Astrocyte (in vitro differentiated cells and primary cell): Measurements from ENCODE around the gene NDST3. TPM values are rescaled to one million over a fixed set of nuclear protein-coding genes. Genes with fewer than 3 reads are reported as not detected.
A peak's percentile ranks its signal among the peaks of the same experiment; 100 is the strongest.

ENCODE experiments used
- DNase-seq: peaks from one replicate; pipeline ENCODE4 v3.0.0-alpha.2; 2010; ENCODE audit warnings: low read depth
- FAIRE-seq: peaks from 2 replicates; lab custom pipeline; 2011; peaks lifted over from hg19 to GRCh38; lab: Jason Lieb, UNC
- H2AFZ ChIP-seq: 2 replicates; pipeline ENCODE4 v1.6.0; 2012; ENCODE audit warnings: low read depth, low read length, inconsistent platforms
- H3K27ac ChIP-seq: 2 replicates; pipeline ENCODE4 v1.5.1; 2011; ENCODE audit warnings: low read depth, low read length, inconsistent platforms
- H3K27me3 ChIP-seq: 2 replicates; pipeline ENCODE4 v1.6.0; 2011; ENCODE audit warnings: low read length, inconsistent platforms; ENCODE audit not compliant: insufficient read depth
- H3K36me3 ChIP-seq: 2 replicates; pipeline ENCODE4 v1.5.1; 2011; ENCODE audit warnings: low read length, inconsistent platforms; ENCODE audit not compliant: insufficient read depth
- H3K4me1 ChIP-seq: 2 replicates; pipeline ENCODE4 v1.5.1; 2011; ENCODE audit warnings: low read length, inconsistent platforms; ENCODE audit not compliant: insufficient read depth
- H3K4me2 ChIP-seq: 2 replicates; pipeline ENCODE4 v1.6.0; 2012; ENCODE audit warnings: low read length, inconsistent platforms
- H3K4me3 ChIP-seq: 2 replicates; pipeline ENCODE4 v1.5.1; 2011; ENCODE audit warnings: low read depth, mild to moderate bottlenecking, low read length, inconsistent platforms; ENCODE audit not compliant: insufficient read depth
- H3K79me2 ChIP-seq: 2 replicates; pipeline ENCODE4 v1.6.0; 2012; ENCODE audit warnings: mild to moderate bottlenecking, low read length, inconsistent platforms; ENCODE audit not compliant: insufficient read depth
- H3K9ac ChIP-seq: 2 replicates; pipeline ENCODE4 v1.6.0; 2012; ENCODE audit warnings: mild to moderate bottlenecking, low read length, inconsistent platforms
- H3K9me3 ChIP-seq: 2 replicates; pipeline ENCODE4 v1.5.1; 2012; ENCODE audit warnings: low read depth, mild to moderate bottlenecking, low read length, inconsistent platforms; ENCODE audit not compliant: insufficient read depth
- H4K20me1 ChIP-seq: 2 replicates; pipeline ENCODE4 v1.6.0; 2012; ENCODE audit warnings: low read length, inconsistent platforms; ENCODE audit not compliant: insufficient read depth
- H3K27ac Mint-ChIP-seq: one replicate; pipeline ENCODE4 v1.8.0; 2021; ENCODE audit warnings: mild to moderate bottlenecking, mixed read lengths; ENCODE audit not compliant: unreplicated experiment
- H3K27me3 Mint-ChIP-seq: one replicate; pipeline ENCODE4 v1.8.0; 2021; ENCODE audit warnings: low read depth, mixed read lengths; ENCODE audit not compliant: unreplicated experiment
- H3K36me3 Mint-ChIP-seq: one replicate; pipeline ENCODE4 v1.8.0; 2021; ENCODE audit warnings: low read depth, mixed read lengths; ENCODE audit not compliant: unreplicated experiment
- H3K4me1 Mint-ChIP-seq: one replicate; pipeline ENCODE4 v1.8.0; 2021; ENCODE audit warnings: low read depth, mixed read lengths; ENCODE audit not compliant: unreplicated experiment
- H3K4me3 Mint-ChIP-seq: one replicate; pipeline ENCODE4 v1.8.0; 2021; ENCODE audit warnings: mild to moderate bottlenecking, moderate library complexity, mixed read lengths; ENCODE audit not compliant: unreplicated experiment
- H3K9me3 Mint-ChIP-seq: one replicate; pipeline ENCODE4 v1.8.0; 2021; ENCODE audit warnings: mild to moderate bottlenecking, mixed read lengths; ENCODE audit not compliant: unreplicated experiment
- CTCF ChIP-seq: IDR thresholded peaks from 2 replicates; pipeline ENCODE4 v1.5.1; 2011; ENCODE audit warnings: low read depth, mild to moderate bottlenecking, inconsistent platforms, low read length, moderate library complexity; ENCODE audit not compliant: insufficient read depth
- EZH2 ChIP-seq: IDR thresholded peaks from 2 replicates; pipeline ENCODE4 v1.6.1; 2012; ENCODE audit warnings: mild to moderate bottlenecking, low read length, inconsistent platforms; ENCODE audit not compliant: insufficient read depth
- total RNA-seq: library from RNA; stranded (reverse); gene quantifications from 2 replicates; pipeline ENCODE4 v1.2.1, GENCODE V29; 2021

NDST3 gene
- total RNA-seq, 1 donor from 2014 or later = 0.57 TPM

GRCh38 chr4:117996891-117997290, 37.4 kb upstream of the NDST3 start:
- H3K9me3 Mint-ChIP-seq = no peaks in the 10 kb centered on the region
- H3K79me2 ChIP-seq = no peaks in the 10 kb centered on the region
- no peak overlapping the region for H3K27ac ChIP-seq
- H3K27me3 ChIP-seq = peaks cover 2% of the 10 kb centered on the region
- FAIRE-seq (no peak), DNase-seq (no peak)
- no peak overlapping the region for H3K27ac Mint-ChIP-seq
- no peaks in the 10 kb centered on the region for H3K36me3 ChIP-seq
- no peaks in the 10 kb centered on the region for H3K36me3 Mint-ChIP-seq
- no peaks in the 10 kb centered on the region for H4K20me1 ChIP-seq
- H3K4me3 ChIP-seq = no peak overlapping the region
- no peaks in the 10 kb centered on the region for H3K4me1 ChIP-seq
- peaks cover 2% of the 10 kb centered on the region for H3K27me3 Mint-ChIP-seq
- H3K4me1 Mint-ChIP-seq = peaks cover 2% of the 10 kb centered on the region
- H3K9ac ChIP-seq = no peak overlapping the region
- no peaks in the 10 kb centered on the region for H3K9me3 ChIP-seq
- no peak overlapping the region for H2AFZ ChIP-seq
- no peak overlapping the region for H3K4me2 ChIP-seq
- H3K4me3 Mint-ChIP-seq = no peak overlapping the region
- TF ChIP-seq CTCF = no peak
- no peak for TF ChIP-seq EZH2

GRCh38 chr4:118004088-118004487, 30.2 kb upstream of the NDST3 start:
- H3K9me3 Mint-ChIP-seq = no peaks in the 10 kb centered on the region
- peaks cover 2% of the 10 kb centered on the region for H3K27me3 Mint-ChIP-seq
- Histone ChIP-seq H4K20me1 (no peaks in the 10 kb centered on the region), H3K4me1 (no peaks in the 10 kb centered on the region), H3K9me3 (no peaks in the 10 kb centered on the region), H3K4me3 (no peak overlapping the region), H3K79me2 (no peaks in the 10 kb centered on the region), H3K9ac (no peak overlapping the region), H3K27me3 (no peaks in the 10 kb centered on the region), H2AFZ (no peak overlapping the region), H3K4me2 (no peak overlapping the region), H3K27ac (no peak overlapping the region), H3K36me3 (no peaks in the 10 kb centered on the region)
- DNase-seq (no peak), FAIRE-seq (no peak)
- no peak overlapping the region for H3K4me3 Mint-ChIP-seq
- no peak overlapping the region for H3K27ac Mint-ChIP-seq
- TF ChIP-seq CTCF = no peak
- TF ChIP-seq EZH2 = no peak
- no peaks in the 10 kb centered on the region for H3K4me1 Mint-ChIP-seq
- no peaks in the 10 kb centered on the region for H3K36me3 Mint-ChIP-seq

- no peak overlapping the region for H3K4me3 ChIP-seq
- Mint-ChIP-seq H3K4me1 (no peaks in the 10 kb centered on the region), H3K27ac (no peak overlapping the region), H3K27me3 (no peaks in the 10 kb centered on the region), H3K4me3 (no peak overlapping the region), H3K9me3 (no peaks in the 10 kb centered on the region), H3K36me3 (no peaks in the 10 kb centered on the region)
- no peak overlapping the region for H3K9ac ChIP-seq
- H3K79me2 ChIP-seq = no peaks in the 10 kb centered on the region
- H4K20me1 ChIP-seq = no peaks in the 10 kb centered on the region
- no peak overlapping the region for H3K27ac ChIP-seq
- DNase-seq (no peak), FAIRE-seq (no peak)
- TF ChIP-seq EZH2 (no peak), CTCF (peak; percentile 10)
- no peaks in the 10 kb centered on the region for H3K4me1 ChIP-seq
- no peak overlapping the region for H3K4me2 ChIP-seq
- H2AFZ ChIP-seq = no peak overlapping the region
- no peaks in the 10 kb centered on the region for H3K36me3 ChIP-seq
- no peaks in the 10 kb centered on the region for H3K27me3 ChIP-seq
- no peaks in the 10 kb centered on the region for H3K9me3 ChIP-seq
These were observed 28.4 kb upstream of the NDST3 start for GRCh38 chr4:118005883-118006282.
